ENCODE results near the gene PAQR4.

PAQR4 gene

DNA sequence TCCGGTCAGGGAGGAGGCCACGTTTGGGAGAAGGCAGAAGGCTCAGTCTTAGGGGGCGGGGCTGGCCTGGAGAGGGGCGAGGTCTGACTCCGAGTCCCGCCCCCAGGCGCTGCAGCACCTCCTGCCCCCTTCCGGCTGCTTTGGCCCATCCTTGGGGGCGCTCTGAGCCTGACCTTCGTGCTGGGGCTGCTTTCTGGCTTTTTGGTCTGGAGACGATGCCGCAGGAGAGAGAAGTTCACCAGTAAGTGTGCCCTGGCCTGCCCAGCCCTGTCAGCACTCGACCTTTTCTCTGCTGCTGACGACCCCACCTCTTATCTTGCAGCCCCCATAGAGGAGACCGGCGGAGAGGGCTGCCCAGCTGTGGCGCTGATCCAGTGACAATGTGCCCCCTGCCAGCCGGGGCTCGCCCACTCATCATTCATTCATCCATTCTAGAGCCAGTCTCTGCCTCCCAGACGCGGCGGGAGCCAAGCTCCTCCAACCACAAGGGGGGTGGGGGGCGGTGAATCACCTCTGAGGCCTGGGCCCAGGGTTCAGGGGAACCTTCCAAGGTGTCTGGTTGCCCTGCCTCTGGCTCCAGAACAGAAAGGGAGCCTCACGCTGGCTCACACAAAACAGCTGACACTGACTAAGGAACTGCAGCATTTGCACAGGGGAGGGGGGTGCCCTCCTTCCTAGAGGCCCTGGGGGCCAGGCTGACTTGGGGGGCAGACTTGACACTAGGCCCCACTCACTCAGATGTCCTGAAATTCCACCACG lies 52.5 kb downstream of the PAQR4 start:
- peak; percentile 44 for DNase-seq (ENCODE audit: low read depth, low spot score)

DNA sequence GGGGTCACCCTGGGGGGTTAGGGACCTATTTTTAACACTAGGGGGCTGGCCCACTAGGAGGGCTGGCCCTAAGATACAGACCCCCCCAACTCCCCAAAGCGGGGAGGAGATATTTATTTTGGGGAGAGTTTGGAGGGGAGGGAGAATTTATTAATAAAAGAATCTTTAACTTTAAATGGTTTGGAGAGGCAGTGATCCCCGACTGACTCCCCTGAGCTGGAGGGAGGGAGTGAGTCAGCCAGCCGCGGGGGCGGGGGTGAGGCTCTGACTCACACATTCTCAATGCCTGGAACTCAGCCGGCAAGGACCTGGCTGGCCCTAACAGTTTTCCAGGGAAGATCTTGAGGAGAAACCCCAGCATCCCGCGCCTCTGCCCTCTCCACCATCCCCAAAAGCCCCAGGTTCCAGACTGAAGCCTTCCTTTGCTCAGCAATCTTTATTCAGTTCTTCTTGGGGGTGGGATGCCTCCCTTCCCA lies 53.1 kb downstream of the PAQR4 start:
- peak; percentile 70 for DNase-seq (ENCODE audit: low read depth, low spot score)

DNA sequence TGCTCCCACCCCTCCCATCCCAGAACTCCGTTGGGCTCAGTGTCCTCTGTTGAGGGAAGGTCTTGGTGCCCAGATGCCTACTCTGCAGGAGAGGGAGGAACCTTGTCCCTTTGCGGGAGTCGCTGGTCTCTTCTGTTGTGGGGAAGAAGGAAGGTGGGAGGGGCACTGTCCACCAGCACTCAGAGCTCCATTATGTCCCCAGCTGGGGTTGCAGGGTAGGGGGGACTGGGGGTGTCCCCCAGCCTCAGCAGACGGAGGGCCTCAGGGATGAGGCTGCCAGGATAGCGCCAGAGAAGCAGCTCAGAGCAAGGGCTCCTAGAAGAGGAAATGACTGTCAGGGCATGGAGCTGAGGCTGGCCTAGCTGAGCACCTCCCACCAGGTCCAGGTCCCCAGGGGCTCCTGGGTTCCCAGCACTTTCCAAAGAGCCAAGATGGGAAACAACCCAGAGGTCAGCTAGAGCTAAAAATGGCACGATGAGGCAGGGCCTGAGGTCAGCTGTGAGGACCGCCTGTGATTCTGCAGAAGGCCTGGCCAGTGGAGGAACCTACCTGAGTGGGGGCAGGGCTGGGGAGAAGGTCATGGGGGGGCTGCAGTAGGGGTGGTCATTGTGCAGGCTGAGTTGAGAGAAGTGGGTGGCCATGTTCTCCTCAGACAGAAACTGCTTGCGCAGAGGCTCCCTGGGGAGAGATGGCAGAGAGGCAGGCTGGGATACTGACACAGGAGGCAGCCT lies 53.7 kb downstream of the PAQR4 start:
- no peak for DNase-seq (ENCODE audit: low read depth, low spot score)

Measured in activated CD4-positive, CD25-positive, alpha-beta regulatory T cell treated with anti-CD3 and anti-CD28 coated beads, Interleukin-2, amount 50 U/mL, for 16 hours (primary cell).